MM.1S (cell line): Measurements from ENCODE around the gene SLC25A28.

Experiments
- CTCF ChIP-seq: fragments of 300-600 bp; sonication (generic); IDR thresholded peaks from 2 replicates; pipeline ENCODE4 v1.5.1; 2016; ENCODE audit warnings: antibody characterized with exemption, low read length, mixed read lengths
- EZH2 ChIP-seq: fragments of 300-600 bp; sonication (generic); optimal IDR thresholded peaks from 2 replicates; pipeline ENCODE3; 2017; ENCODE audit warnings: low read depth, mild to moderate bottlenecking, antibody characterized with exemption, low read length, mixed read lengths

DNA sequence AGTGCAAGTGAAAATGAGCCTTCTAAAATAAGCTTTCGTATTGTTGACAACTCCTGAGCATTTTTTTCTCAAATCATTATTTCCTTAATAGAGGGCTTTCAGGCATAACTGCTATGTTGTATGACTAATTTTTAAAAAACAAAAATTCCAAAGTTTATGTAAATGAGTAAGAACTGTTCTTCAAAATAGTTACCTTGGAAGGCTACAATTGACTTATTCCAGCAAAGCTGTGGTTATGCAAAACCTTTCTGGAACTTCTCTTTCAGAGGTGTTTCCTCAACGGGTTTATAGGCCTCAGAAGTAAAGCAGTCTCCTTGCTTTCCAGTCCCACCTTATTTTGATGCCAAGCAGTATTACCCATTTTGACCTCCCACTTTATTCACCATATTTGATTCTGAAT, 2.5 kb downstream of the SLC25A28 start:
- TF ChIP-seq CTCF: no peak
- TF ChIP-seq EZH2: no peak
